Measurements from ENCODE around the gene USP20.

DNA sequence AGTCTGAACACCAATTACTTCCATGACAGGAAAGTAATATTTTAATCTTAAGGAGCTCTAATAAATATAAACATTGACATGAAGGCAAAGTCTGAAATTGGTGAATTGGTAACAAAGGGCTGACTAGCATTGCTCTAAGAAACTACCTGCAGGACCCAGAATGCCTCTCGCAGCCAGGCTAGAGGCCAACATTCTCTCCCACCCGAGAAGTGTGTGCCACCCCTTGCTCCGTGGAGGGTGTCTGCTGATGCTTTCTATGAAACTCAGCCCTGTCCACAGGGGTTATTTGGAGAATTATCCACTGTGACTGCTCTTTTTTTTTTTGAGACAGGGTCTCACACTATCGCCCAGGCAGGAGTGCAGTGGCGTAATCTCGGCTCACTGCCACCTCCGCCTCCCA is 81.4 kb downstream of the USP20 start:
- no peak for TF ChIP-seq CTCF (IDR thresholded peaks at IDR 0.05)
- TF ChIP-seq POLR2AphosphoS5 (IDR thresholded peaks at IDR 0.05) = no peak
- no peak for TF ChIP-seq EP300 (IDR thresholded peaks at IDR 0.05)
- TF ChIP-seq POLR2A (IDR thresholded peaks at IDR 0.05) = no peak

Measured in stomach (tissue), 4 donors.